Measurements from ENCODE around the gene PSD4. TPM values are rescaled to one million over a fixed set of nuclear protein-coding genes. Genes with fewer than 3 reads are reported as not detected.

The PSD4 gene
- total and polyA plus RNA-seq, 10 of the 15 experiments (the other 5 are each of a cell fraction or from before 2014, with no cell fraction given), result 0.68 to 114 (median 35.1) TPM

DNA sequence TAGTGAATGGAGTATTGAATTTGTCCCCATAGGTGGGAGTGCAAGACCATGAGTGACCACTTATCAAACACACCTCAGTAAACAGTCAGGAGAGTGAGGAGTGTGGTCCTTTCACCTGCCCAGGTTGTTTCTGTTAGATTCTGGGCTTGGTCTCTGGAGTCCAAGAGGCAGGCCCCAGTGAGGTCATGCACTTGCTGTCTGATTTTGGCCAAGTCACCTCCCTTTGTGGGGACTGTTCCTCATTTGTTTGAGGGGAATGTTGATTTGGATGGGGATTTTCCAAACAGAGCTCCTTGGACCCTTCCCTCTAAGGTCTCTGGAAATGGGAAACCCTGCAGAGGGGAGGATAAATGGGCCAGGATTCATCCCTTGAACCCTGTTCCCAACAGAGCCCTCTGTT lies 39.1 kb upstream of the PSD4 start:
- in situ Hi-C loops (cut with MboI) (loop anchor here (5.0 kb wide), 1 partner anchor 238 kb away; no protein-coding TSS in a partner anchor), intact Hi-C loops (cut with micrococcal nuclease; ENCODE audit: unreplicated experiment) (no loop called here)
- H3K4me2 ChIP-seq (ENCODE audit: control insufficient read depth, insufficient read depth), result no peak overlapping the region
- H2AFZ ChIP-seq (ENCODE audit: control insufficient read depth, low read depth, low read length), result no peak overlapping the region
- H3K27ac ChIP-seq (ENCODE audit: control insufficient read depth, insufficient read depth), result no peak overlapping the region
- ATAC-seq, result no peak
- H3K9ac ChIP-seq (ENCODE audit: control insufficient read depth, insufficient read depth, low read length), result no peak overlapping the region
- RAD21 ChIA-PET (ENCODE audit: unreplicated experiment), result interaction anchor here (1.1 to 6.5 kb wide), 6 partner anchors 40 to 256 kb away, joined by 3 to 75 read pairs (median 6); partner anchors contain the start of gene PSD4
- no peaks in the 10 kb centered on the region for H4K20me1 ChIP-seq (ENCODE audit: control insufficient read depth, insufficient read depth)
- H3K4me1 ChIP-seq (ENCODE audit: control insufficient read depth, insufficient read depth, low read length), result peaks cover 4% of the 10 kb centered on the region; the same call in 1 of the 2 replicates
- BruUV-seq (replicated peaks), result no TSS peak
- CTCF ChIA-PET, result interaction anchor here (0.7 to 11.0 kb wide), 13 partner anchors 8 to 256 kb away, joined by 3 to 195 read pairs (median 7); partner anchors contain the start of gene PSD4
- TF ChIP-seq CUX1 (IDR thresholded peaks at IDR 0.05; ENCODE audit: insufficient replicate concordance, low read depth, low read length) (no peak), BCL11A (IDR thresholded peaks at IDR 0.05; ENCODE audit: low read depth, low read length) (no peak), CBX5 (IDR thresholded peaks at IDR 0.05; ENCODE audit: low read depth) (no peak), ZZZ3 (IDR thresholded peaks at IDR 0.05; ENCODE audit: control insufficient read depth, insufficient read length, low read depth) (no peak), SMAD5 (IDR thresholded peaks at IDR 0.05; ENCODE audit: low read depth) (no peak), NR2C2 (IDR thresholded peaks at IDR 0.05; ENCODE audit: borderline replicate concordance, control insufficient read depth, insufficient read length, low read depth) (no peak), ZBED1 (IDR thresholded peaks at IDR 0.05; ENCODE audit: borderline replicate concordance) (no peak), BMI1 (IDR thresholded peaks at IDR 0.05; ENCODE audit: borderline replicate concordance) (no peak), ATF3 (IDR thresholded peaks at IDR 0.05; ENCODE audit: borderline replicate concordance, extremely low read depth, low read depth, low read length) (no peak)
- POLR2A ChIA-PET, result interaction anchor here (1.0 kb wide), 2 partner anchors 40 to 64 kb away, joined by 4 to 6 read pairs; no protein-coding TSS in a partner anchor
- no peak for DNase-seq (ENCODE audit: low read depth, low spot score)
- SMC1A ChIA-PET (ENCODE audit: uncharacterized antibody, unreplicated experiment), result interaction anchor here (0.9 to 4.0 kb wide), 10 partner anchors 12 to 235 kb away, joined by 3 to 14 read pairs (median 4); no protein-coding TSS in a partner anchor
- FAIRE-seq, result no peak
- H3K36me3 ChIP-seq (ENCODE audit: control insufficient read depth in 2 of 2, insufficient read depth in 2 of 2, low read length in 1 of 2), result no peaks in the 10 kb centered on the region
- H3K27me3 ChIP-seq (replicated peaks in 1 of 2; ENCODE audit: control insufficient read depth in 2 of 2, insufficient read depth in 2 of 2, low read length in 1 of 2), result no peaks in the 10 kb centered on the region; a peak in 1 of 4 replicates
- H3K4me3 ChIP-seq, result no peak overlapping the region
- no peaks in the 10 kb centered on the region for H3K9me3 ChIP-seq (replicated peaks; ENCODE audit: control insufficient read depth, insufficient read depth, low read length)
- no peaks in the 10 kb centered on the region for H3K79me2 ChIP-seq (ENCODE audit: control insufficient read depth, insufficient read depth, low read length)

Measured in GM12878 (cell line).